Measurements from ENCODE around the gene KYNU.

KYNU gene

DNA sequence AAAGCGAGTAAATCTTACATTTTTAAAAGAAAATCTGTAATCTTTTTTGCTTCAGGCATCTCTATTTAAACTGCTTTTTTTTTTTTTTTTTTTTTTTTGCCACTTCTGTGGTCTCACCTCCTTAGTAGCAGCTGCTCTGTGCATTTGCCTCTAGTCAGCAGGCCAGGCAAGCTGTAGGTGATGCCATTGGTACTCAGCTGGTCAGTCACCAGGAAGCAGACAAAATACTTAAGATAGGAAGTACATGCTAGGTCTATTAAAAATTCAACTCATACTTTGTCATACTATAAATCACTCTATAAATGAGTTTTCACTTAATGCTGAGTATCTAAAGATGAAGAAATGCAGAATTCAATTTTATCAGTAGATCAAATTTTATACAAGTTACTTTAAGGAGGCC lies 83.7 kb downstream of the KYNU start:
- TF ChIP-seq, protein P1, sequence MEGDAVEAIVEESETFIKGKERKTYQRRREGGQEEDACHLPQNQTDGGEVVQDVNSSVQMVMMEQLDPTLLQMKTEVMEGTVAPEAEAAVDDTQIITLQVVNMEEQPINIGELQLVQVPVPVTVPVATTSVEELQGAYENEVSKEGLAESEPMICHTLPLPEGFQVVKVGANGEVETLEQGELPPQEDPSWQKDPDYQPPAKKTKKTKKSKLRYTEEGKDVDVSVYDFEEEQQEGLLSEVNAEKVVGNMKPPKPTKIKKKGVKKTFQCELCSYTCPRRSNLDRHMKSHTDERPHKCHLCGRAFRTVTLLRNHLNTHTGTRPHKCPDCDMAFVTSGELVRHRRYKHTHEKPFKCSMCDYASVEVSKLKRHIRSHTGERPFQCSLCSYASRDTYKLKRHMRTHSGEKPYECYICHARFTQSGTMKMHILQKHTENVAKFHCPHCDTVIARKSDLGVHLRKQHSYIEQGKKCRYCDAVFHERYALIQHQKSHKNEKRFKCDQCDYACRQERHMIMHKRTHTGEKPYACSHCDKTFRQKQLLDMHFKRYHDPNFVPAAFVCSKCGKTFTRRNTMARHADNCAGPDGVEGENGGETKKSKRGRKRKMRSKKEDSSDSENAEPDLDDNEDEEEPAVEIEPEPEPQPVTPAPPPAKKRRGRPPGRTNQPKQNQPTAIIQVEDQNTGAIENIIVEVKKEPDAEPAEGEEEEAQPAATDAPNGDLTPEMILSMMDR (conservative IDR thresholded peaks at IDR 0.05; ENCODE audit: low read depth, low read length) = no peak
- Histone ChIP-seq H3K4me3 (IDR thresholded peaks at IDR 0.05; ENCODE audit: insufficient read depth, low read depth, low read length) (no peak overlapping the region), H3K27ac (no peak overlapping the region), H4K20me1 (ENCODE audit: insufficient read depth) (no peaks in the 10 kb centered on the region), H3K79me2 (ENCODE audit: insufficient read depth, low read depth) (no peaks in the 10 kb centered on the region), H3K4me2 (no peak overlapping the region), H2AFZ (ENCODE audit: low read depth) (no peak overlapping the region), H3K9ac (no peak overlapping the region), H3K27me3 (ENCODE audit: insufficient read depth, low read depth) (no peaks in the 10 kb centered on the region), H3K4me1 (ENCODE audit: low read depth, poor library complexity, severe bottlenecking) (no peaks in the 10 kb centered on the region), H3K36me3 (ENCODE audit: insufficient read depth) (no peaks in the 10 kb centered on the region)

DNA sequence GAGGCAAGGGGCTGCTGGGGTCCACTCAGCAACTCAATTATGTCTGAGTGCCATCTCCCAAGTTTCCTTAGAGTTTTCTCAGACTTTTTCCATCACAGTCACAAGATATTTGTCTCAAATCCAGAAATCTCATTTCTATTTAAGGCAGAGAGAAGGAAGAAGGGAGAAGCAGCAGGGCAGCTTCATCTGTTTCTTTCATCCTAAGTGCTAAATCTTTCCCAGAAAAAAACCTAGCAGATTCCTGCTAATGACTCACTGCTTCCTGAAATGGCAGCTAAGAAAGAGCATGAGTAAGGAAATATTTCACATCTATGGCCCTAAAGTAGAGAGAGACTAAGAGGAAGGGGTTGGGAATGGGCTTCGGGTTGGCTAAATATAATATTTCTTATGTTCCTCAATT lies 88.0 kb downstream of the KYNU start:
- Histone ChIP-seq H3K27ac (no peak overlapping the region), H3K4me2 (no peak overlapping the region), H4K20me1 (ENCODE audit: insufficient read depth) (no peaks in the 10 kb centered on the region), H3K36me3 (ENCODE audit: insufficient read depth) (no peaks in the 10 kb centered on the region), H3K79me2 (ENCODE audit: insufficient read depth, low read depth) (no peaks in the 10 kb centered on the region), H3K4me1 (ENCODE audit: low read depth, poor library complexity, severe bottlenecking) (no peaks in the 10 kb centered on the region), H3K27me3 (ENCODE audit: insufficient read depth, low read depth) (no peaks in the 10 kb centered on the region), H2AFZ (ENCODE audit: low read depth) (no peak overlapping the region), H3K4me3 (IDR thresholded peaks at IDR 0.05; ENCODE audit: insufficient read depth, low read depth, low read length) (no peak overlapping the region), H3K9ac (no peak overlapping the region)
- TF ChIP-seq, protein P1 (conservative IDR thresholded peaks at IDR 0.05; ENCODE audit: low read depth, low read length) = no peak

DNA sequence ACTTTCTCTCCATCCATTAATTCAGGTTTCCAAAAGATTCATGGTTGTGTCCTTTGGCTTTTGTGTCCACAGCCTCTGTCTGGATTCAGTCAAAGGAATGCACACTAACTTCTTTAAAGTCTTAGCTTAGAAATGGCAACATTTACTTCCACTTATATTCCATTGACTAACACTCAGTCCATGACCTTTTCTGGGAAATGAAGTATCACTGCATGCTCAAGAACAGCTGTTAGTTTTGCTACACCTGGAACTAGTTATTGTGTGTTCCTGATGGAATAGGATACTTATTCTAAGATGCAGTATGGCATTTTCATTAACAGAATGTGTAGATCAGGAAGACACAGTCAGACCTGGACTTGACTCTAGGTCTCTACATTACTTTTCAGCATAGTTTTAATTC lies 88.8 kb downstream of the KYNU start:
- Histone ChIP-seq H3K4me2 (no peak overlapping the region), H3K27me3 (ENCODE audit: insufficient read depth, low read depth) (no peaks in the 10 kb centered on the region), H3K4me3 (IDR thresholded peaks at IDR 0.05; ENCODE audit: insufficient read depth, low read depth, low read length) (no peak overlapping the region), H2AFZ (ENCODE audit: low read depth) (no peak overlapping the region), H3K9ac (no peak overlapping the region), H3K4me1 (ENCODE audit: low read depth, poor library complexity, severe bottlenecking) (no peaks in the 10 kb centered on the region), H3K27ac (no peak overlapping the region), H3K79me2 (ENCODE audit: insufficient read depth, low read depth) (no peaks in the 10 kb centered on the region), H3K36me3 (ENCODE audit: insufficient read depth) (no peaks in the 10 kb centered on the region), H4K20me1 (ENCODE audit: insufficient read depth) (no peaks in the 10 kb centered on the region)
- TF ChIP-seq, protein P1 (conservative IDR thresholded peaks at IDR 0.05; ENCODE audit: low read depth, low read length) = no peak

DNA sequence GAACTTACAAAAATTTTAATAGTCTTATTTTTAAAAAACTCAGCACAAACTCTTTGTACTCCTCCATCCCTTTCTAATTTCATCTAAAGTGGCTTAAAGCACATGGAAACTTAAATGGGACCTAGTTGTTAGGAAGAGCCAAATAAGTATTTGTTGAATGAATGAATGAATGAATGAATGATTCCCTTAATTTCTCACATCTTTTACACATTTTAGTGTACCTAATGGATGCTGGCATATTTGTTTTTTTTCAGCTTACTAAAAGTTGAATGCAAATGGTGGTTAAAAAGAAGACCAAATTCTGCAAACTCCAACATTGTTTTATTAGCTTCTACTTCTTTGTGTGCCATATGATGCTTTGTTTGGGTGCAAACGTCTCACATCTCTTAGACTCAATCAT lies 89.6 kb downstream of the KYNU start:
- TF ChIP-seq, protein P1 (conservative IDR thresholded peaks at IDR 0.05; ENCODE audit: low read depth, low read length) = no peak
- Histone ChIP-seq H3K27me3 (ENCODE audit: insufficient read depth, low read depth) (no peaks in the 10 kb centered on the region), H3K79me2 (ENCODE audit: insufficient read depth, low read depth) (no peaks in the 10 kb centered on the region), H3K4me3 (IDR thresholded peaks at IDR 0.05; ENCODE audit: insufficient read depth, low read depth, low read length) (no peak overlapping the region), H3K27ac (no peak overlapping the region), H3K4me1 (ENCODE audit: low read depth, poor library complexity, severe bottlenecking) (no peaks in the 10 kb centered on the region), H4K20me1 (ENCODE audit: insufficient read depth) (no peaks in the 10 kb centered on the region), H3K36me3 (ENCODE audit: insufficient read depth) (no peaks in the 10 kb centered on the region), H2AFZ (ENCODE audit: low read depth) (no peak overlapping the region), H3K4me2 (no peak overlapping the region), H3K9ac (no peak overlapping the region)

All from KMS-11 (cell line).